HG02852 (cell line): Measurements from ENCODE around the gene PAQR5.
"Not testable (repeated sequence)": the region's sequence is repeated elsewhere in the genome, so short reads cannot be mapped to it uniquely, and the experiment has no call there.

Source experiments
- ATAC-seq: cut with Tn5 transposase; IDR thresholded peaks from one replicate; pipeline ENCODE4 v1.9.1; 2021; ENCODE audit warnings: mild to moderate bottlenecking, moderate library complexity; ENCODE audit not compliant: unreplicated experiment

PAQR5 gene

DNA sequence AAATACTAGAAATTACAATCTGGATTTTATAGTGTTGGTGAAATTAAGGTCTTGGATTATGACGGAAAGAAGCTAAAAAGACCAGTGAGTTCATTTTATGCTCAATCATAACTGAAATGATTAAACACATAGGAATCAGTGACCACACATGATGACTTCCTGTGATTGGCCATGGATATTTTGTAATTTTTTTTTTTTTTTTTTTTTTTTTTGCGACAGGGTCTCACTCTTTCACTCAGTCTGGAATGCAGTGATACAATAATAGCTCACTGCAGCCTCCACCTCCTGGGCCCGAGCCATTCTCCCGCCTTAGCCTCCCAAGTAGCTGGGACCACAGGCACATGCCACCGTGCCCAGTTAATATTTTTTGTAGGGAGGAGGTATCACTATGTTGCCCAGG lies 47.4 kb downstream of the PAQR5 start:
- no peak for ATAC-seq

DNA sequence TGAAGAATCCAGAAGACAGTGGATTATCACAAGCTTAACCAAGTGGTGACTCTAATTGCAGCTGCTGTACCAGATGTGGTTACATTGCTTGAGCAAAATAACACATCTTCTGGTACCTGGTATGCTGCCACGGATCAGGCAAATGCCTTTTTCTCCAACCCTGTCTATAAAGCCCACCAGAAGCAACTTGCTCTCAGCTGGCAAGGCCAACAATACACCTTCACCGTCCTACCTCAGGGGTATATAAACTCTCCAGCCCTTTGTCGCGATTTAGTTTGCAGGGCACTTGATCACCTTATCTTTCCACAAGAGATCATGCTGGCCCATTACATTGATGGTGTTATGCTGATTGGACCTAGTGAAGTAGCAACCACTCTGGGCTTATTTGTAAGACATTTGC lies 52.6 kb downstream of the PAQR5 start:
- no peak for ATAC-seq

DNA sequence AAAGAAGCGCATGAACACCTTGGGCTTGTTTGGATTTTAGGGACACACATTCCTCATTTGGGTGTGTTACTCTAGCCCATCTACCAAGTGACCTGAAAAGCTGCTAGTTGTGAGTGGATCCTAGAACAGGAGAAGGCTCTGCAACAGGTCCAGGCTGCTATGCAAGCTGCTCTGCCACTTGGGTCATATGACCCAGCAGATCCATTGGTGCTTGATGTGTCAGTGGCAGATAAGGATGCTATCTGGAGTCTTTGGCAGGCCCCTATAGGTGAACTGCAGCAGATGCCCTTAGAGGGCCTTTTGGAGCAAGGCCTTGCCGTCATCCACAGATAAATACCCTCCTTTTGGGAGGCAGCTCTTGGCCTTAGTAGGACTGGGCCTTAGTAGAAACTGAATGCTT lies 53.2 kb downstream of the PAQR5 start:
- no peak for ATAC-seq

DNA sequence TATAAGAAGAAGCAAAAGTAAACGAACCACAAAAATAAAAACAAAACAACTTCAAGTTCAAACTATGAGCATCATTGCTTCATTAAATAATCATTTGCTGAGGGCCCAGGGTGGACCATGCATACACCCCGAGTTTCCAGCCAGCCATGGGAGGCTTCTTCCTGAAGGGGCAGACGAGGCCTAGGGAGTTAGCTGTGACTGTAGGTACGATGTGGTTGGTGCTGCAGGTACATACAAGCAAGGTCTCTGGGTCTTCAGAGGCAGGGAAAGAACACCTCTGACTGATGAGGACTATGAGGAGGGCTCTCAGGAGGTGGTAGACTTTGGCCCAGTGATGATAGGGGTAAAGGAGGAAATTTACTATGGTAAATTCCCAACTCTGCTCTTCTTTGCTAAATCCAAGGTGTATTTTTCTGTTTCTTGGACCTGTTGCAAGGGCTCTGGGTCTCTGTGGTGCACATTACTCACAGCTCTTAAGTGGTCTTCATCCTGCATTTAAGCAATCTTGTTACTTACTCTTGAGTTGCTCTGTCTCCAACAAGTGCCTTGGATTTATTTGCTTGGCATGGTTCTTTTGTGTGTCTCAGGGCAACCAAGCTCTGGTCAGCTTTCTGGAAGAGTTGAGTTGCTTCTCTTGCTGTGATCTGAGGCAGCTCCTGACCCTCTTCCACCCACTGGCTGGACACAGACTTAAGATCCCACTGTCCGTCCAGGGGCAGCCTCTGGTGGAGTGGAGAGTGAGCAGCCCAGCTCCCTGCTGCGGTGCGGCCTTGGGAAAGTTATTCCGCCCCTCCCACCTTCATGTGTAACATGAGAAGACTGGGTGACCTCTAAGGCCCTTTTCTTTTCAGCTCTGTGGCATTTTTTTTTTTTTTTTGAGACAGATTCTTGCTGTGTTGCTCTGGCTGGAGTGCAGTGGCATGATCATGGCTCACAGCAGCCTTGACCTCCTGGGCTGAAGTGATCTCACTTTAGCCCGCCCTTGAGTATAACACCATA lies 59.4 kb downstream of the PAQR5 start:
- ATAC-seq, result no peak

DNA sequence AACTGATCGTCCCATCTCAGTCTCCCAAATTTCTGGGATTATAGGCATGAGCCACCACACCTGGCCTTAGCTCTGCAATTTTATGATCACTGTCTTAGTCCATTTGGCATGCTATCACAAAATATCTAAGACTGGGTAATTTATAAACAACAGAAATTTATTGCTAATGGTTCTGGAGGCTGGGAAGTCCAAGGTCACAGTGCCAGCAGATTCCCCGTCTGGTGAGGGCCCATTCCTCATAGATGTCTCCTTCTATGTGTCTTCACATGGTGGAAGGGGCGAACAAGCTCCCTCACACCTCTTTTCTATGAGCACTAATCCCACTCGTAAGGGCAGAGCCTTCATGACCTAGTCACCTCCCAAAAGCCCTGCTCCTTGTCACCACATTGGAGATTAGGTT lies 60.1 kb downstream of the PAQR5 start:
- no peak for ATAC-seq

DNA sequence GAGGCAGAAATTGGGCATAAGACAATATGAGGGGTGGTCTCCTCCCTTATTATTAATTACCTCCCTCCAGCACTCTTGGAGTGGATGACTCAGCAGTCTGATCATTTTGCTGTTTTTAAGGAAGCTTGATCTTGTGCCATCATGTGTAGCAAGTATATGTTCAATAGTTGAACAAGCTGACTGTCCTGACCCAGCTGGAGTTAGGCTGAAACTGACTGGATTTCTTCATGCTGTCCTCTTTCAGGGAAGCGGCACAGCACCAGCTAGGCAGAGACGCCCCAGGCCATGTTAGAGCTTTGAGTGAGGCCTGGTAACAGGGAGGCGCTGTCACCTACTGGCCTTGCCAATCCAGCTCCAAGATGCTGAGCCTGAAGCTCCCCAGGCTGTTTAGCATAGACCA lies 61.0 kb downstream of the PAQR5 start:
- no peak for ATAC-seq

DNA sequence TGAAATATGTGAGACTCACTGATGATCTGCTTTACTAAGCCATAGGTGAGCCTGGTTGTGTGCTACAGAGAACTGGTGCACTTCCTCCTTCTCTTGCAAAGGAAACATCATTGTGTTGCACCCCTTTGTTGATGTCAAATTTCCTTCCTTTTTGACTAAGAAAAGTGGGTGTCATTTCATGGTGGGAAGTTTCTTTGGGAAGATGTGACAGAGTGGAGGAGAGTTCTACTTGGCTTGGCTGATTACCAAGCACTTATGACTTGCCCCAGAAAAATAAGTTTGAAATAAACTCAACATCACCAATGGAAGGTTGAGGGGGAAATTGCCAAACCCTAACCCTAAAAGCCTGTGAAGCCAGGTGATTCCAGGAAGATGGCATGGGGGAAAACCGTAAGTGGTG lies 61.9 kb downstream of the PAQR5 start:
- no peak for ATAC-seq

DNA sequence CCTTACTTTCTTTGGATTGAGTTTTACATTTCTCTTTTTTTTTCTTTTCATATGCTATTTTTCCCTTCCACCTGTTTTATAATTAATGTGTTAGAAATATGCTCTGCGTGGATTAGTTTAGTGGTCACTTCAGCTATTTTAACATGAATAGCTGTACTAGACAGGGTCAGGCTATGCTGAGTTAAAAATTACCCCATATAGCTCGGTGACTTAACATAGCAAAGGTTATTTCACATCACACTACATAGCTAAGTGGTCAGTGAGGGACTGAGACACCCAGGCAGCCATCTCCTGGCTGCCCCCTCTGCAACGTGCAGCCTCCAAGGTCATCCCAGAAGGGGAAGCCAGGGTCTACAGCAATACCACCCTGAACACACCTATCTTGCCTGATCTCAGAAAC lies 68.5 kb downstream of the PAQR5 start:
- ATAC-seq, result no peak

DNA sequence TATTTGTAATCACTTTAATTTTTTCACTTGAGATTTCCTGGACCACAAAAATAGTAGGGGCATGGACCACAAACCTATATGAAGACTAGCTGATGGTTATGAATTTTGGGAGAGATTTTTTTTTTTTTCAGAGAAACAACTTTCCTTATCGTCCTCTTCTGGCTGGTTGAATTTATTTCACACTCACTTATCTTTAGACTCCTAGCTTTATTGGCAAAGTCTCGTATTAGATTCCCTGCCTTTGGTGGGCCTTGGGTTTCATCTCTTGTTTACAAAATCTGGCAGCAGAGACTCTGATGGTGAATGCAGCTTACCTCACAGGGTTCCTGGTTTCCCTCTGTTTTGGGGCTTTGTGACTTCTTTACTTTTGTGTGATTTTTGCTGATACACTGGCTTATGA lies 70.9 kb downstream of the PAQR5 start:
- no peak for ATAC-seq

DNA sequence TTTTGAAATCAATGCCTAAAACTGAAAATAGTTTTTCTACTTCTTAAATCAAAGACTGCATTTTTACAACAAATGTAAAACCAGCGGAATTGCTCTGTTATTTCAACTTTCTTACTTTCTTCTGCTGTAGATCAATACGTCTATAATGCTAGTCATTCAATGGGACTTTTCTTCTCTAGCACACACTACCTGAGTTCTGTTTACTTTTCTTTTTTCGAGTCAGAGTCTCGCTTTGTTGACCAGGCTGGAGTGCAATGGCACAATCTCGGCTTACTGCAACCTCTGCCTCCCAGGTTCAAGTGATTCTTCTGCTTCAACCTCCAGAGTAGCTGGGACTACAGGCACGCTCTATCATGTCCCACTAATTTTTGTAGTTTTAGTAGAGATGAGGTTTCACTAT lies 74.7 kb downstream of the PAQR5 start:
- no peak for ATAC-seq

DNA sequence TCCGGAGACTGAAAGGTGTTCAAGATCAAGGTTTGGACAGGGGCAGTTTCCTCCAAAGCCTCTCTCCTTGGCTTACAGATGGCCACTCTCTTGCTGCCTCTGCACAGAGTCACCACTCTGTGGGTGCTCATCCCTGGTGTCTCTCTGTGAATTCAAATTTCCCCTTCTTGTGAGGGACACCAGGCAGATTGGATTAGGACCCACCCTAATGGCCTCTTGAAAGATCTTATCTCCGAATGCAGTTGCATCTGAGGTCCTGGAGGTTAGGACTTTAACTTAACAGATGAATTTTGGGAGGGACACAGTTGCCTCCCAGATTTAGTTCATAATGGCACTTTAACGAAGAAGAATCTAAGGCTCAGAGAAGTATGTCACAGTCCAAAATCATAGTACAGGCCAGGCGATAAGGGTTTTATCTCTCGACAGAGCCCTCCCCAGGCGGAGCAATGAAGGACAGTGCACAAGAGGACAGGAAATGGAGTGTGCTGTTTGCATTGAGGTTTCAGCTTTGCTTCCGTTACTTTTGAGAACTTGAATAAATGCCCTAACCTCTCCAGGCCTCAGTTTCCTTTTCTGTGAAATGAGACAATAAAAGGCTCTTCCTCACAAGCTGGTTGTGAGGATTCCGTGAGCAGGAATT lies 76.6 kb downstream of the PAQR5 start:
- ATAC-seq, result no peak

DNA sequence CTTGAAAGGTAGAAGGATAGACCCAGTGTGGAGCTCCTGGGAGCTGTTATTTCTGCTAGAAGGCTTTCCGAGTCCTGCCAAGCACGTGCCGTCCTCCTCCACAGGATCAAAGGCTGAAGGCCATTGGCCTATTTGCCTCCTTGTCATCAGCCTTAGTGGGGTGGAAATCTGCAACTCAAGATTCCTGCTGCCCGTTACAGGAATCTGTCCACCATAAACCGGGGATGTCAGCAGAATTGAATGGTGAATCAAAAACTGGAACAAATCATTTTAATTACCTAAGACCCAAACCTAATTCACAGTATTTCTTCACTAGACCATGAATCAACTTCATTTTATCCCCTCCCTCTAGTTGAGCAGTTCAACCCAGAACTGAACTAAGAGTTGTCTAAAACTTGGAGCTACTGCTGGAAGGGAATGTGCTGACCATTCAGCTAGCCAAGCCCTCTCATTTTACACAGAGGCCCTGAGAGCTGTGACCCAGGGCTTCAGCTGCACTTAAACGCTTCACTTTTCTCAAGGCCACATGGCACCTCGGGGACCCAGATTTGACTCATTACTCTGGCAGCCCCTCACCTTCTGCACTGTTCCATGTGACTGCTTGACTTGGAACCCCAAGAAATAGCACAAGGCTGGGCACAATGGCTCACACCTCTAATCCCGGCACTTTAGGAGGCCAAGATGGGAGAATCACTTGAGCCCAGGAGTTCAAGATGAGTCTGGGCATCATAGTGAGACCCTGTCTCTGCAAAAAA lies 78.7 kb downstream of the PAQR5 start:
- no peak for ATAC-seq

DNA sequence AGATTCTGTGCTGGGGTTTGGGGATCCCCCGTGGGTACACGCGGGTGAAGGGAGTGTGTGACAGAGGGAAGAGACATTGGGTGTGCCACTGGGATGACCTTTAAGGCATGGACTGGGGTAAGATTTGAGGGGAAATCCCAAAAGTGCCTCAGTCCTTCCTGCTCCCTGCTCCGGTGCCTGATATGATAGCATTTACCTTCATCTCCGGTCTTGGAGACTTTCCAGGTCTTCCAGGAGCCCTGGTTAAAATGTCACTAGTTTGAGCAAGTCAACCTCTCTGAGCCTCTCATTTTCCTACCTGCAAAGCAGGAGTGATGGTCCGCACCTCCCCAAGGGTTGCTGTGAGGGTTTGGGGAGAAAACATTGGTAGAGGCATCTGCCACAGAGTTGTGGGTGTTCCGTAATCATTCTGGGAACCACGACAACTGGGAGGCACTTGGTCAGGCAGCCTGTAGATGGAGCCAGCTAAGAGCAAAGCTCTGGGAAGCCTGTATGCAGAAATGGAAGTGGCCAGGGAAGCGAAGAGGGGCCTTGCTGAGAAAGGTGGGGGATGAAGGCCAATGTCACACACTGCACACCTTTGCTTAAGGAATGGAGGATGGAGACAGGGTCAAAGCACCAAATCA lies 81.5 kb downstream of the PAQR5 start:
- ATAC-seq, result no peak

DNA sequence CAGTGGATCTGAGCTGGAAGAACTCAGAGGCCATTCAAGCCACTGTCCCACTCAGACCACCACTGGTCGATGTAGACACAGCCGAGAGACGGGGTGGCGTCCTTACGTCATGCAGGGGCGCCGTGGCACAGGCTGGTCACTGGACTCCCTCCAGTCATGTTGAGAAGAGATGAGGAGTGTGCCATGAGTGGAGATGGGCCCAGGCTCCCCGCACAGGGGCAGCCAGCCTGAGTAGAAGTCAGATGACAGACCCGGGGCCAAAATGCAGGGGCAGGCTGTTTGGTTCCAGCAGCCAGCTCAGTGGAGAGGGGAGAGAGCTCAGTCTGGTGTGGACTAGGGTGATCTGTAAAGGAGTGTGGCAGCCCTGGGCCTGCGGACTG lies 82.0 kb downstream of the PAQR5 start:
- no peak for ATAC-seq

DNA sequence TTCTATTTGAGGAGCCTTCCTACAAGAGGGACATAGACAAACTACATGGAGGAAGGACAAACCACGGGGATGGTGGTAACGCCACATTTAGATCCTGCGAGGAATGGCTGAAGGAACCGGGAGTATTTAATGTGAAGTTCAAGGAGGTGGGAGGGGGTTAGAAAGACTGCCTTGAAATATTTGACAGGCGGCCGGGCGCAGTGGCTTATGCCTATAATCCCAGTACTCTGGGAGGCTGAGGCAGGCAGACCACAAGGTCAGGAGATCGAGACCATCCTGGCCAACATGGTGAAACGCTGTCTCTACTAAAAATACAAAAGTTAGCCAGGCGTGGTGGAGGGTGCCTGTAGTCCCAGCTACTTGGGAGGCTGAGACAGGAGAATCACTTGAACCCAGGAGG lies 83.5 kb downstream of the PAQR5 start:
- not testable (repeated sequence) for ATAC-seq

DNA sequence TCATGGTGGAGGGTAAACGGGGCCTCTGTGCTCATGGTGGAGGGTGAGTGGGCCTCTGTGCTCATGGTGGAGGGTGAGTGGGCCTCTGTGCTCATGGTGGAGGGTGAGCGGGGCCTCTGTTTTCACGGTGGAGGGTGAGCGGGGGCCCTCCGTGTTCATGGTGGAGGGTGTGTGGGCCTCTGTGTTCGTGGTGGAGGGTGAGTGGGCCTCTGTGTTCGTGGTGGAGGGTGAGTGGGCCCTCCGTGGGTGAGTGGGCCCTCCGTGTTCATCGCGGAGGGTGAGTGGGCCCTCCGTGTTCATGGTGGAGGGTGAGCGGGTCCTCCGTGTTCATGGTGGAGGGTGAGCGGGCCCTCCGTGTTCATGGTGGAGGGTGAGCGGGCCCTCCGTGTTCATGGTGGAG lies 85.4 kb downstream of the PAQR5 start:
- ATAC-seq, result not testable (repeated sequence)

DNA sequence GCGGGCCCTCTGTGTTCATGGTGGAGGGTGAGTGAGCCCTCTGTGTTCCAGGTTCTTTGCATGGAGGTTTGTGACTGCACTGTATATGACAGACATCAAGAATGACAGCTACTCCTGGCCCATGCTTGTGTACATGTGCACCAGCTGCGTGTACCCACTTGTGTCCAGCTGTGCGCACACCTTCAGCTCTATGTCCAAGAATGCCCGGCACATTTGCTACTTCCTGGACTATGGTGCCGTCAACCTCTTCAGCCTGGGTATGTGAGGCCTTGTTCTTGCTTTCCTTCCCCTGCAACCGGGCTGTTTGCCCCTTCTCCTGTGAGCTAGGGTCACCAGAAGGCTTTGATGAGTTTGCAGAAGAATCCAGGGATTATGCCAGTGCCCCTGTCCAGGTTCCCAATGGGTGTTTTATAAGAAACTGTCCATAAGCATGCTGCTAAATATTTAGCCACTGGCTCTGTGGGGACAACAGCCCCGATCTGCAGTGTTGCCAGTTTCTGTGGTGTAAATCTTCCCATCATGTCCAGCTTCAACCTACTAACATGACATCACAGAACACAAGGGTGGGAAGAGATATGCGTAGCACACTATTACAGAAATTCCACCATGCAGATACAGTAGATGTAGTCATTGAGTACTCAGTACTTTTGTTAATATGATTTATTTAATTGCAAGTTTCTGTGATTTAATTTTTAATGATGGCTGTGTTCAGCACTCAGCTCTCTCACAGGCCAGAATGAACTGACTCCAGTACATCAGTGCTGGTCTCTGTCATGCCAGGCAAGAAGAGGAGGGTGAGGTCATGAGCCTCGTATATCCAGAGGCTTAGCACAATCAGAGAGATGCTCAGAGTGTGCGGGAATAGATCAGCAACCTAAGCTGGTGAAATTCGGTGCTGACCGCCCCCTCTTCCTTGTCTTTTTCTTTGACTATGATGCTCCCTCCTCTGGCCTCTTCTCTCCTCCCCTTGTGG lies 86.2 kb downstream of the PAQR5 start:
- no peak for ATAC-seq

DNA sequence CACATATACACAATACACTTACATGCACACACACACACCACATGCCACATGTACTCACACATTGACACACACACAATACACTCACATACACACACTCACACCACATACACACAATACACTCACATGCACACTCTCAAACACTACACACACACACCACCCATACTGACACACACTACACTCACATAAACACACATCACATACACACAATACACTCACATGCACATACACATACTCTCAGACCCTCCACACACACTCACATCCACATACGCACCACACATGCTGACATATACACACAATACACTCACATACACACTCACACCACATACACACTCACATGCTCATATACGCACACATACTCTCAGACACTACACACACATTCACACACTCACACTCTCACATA lies 87.1 kb downstream of the PAQR5 start:
- no peak for ATAC-seq

DNA sequence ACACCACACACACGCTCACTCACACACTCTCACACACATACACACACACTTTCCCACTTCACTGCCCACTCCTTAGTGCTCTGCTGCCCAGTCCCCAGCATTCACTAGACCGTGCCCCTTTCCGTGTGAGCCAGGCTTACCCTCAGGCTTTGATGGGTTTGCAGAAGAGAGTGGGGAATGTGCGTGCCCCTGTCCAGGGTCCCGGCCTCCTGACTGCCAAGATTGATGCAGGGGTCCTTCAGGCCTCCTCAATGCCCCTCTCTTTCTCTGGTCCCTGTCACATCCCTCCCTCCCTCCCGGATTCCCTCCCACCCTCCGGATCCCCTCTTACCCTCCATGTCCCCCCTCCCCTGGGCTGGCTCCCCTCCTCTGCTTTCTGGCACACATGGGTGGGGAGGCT lies 87.6 kb downstream of the PAQR5 start:
- no peak for ATAC-seq

DNA sequence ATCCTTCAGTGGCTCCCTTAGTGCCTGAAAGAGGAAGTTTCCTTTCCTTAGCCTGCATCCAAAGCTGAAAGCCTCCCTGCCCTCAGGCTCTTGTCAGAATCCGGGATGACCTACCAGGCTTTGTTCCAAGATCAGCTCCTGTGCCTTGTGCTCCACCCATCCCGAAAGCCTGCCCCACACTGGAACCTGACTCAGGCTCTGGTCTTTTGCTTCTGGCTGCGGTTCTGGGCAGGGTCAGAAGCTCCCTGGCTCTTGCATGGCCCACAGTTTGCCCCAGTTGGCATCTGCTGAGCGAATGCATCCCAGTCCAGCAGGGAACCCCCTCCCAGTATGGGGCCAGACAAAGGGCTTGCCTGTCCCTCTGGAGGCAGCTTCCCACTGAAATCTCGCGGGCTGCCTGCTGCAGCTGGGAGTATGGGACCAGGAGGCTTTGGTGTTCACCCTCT lies 89.6 kb downstream of the PAQR5 start:
- ATAC-seq, result no peak
